Measurements from ENCODE around the gene NOTCH3. TPM values are rescaled to one million over a fixed set of nuclear protein-coding genes. Genes with fewer than 3 reads are reported as not detected.

Gene NOTCH3
- total RNA-seq, 4 donors from 2014 or later = 205 to 253 (median 245) TPM

DNA sequence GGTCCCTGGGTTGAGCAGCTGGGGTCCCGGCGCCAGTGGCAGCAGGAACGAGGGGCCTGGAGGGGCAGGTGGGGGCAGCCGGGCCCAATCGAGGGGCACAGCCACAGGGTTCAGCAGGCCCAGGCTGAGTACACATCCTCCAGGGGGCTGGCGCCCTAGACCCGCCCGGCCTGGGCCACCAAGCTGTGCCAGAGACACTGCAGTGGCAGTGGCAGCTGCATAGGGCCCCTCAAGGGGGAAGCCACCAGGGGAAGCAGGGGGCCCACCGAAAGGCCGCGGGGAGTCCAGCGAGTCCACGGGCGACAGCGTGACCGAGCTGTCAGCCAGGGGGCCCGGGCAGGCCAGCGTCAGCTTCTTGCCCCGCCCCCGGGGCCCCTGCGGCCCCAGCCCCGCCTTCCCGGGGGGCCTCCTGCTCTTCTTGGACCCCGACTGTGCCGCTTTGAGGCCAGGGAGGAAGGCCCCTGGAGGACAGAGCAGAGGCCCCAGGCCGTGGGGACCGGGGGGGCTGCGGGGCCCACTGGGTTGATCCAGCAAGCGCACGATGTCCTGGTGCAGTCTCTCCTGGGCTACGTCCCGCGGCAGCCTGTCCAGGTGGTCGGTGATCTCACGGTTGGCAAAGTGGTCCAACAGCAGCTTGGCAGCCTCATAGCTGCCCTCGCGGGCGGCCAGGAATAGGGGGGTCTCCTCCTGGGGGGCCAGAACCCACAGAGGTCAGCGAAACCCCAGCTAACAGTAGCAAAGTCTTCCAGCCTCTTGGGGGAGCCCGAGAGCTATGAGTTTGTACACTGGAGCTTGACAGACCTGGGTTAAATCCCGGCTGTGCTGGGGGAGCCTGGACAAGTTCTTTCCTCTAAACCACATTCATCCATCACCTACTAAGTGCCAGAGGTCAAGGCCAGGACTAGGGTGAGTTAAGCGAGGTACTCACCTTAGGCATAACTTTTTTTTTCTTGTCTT, 39.5 kb downstream of the NOTCH3 start:
- WGBS = 92% methylated on average over 14 of the region's 42 CpGs
- TF ChIP-seq EP300 (IDR thresholded peaks at IDR 0.05) = no peak
- no peak for TF ChIP-seq POLR2A (IDR thresholded peaks at IDR 0.05)
- TF ChIP-seq, protein P1, sequence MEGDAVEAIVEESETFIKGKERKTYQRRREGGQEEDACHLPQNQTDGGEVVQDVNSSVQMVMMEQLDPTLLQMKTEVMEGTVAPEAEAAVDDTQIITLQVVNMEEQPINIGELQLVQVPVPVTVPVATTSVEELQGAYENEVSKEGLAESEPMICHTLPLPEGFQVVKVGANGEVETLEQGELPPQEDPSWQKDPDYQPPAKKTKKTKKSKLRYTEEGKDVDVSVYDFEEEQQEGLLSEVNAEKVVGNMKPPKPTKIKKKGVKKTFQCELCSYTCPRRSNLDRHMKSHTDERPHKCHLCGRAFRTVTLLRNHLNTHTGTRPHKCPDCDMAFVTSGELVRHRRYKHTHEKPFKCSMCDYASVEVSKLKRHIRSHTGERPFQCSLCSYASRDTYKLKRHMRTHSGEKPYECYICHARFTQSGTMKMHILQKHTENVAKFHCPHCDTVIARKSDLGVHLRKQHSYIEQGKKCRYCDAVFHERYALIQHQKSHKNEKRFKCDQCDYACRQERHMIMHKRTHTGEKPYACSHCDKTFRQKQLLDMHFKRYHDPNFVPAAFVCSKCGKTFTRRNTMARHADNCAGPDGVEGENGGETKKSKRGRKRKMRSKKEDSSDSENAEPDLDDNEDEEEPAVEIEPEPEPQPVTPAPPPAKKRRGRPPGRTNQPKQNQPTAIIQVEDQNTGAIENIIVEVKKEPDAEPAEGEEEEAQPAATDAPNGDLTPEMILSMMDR (IDR thresholded peaks at IDR 0.05) = no peak
- TF ChIP-seq POLR2AphosphoS5 (IDR thresholded peaks at IDR 0.05) = no peak
- Histone ChIP-seq H3K9me3 (no peaks in the 10 kb centered on the region), H3K27me3 (no peaks in the 10 kb centered on the region), H3K4me3 (no peak overlapping the region), H3K4me1 (no peaks in the 10 kb centered on the region), H3K36me3 (peaks cover 58% of the 10 kb centered on the region), H3K27ac (no peak overlapping the region)
- no peak for DNase-seq (ENCODE audit: low spot score in 2 of 2)

DNA sequence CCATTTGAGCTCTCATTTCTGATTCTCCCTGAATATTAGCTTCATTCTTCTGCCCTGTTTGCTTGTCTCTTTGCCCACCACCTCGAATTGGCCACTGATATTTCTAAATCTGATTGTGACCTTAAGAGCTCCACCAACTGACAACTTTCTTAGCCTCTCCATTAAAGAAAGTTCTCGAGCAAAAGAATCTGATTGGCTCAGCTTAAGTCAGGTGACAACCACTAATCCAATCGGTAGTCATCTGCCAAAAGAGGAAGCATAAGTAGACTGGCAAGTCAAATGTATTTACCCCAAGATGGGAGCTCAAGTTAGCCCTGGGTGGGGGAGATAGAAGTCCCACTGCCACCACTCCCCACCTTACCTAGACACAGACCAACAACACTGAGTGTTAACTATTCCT, 41.5 kb downstream of the NOTCH3 start:
- H3K36me3 ChIP-seq = peaks cover 39% of the 10 kb centered on the region
- DNase-seq (ENCODE audit: low spot score in 2 of 2) = no peak
- no peak for TF ChIP-seq POLR2A (IDR thresholded peaks at IDR 0.05)
- TF ChIP-seq, protein P1 (IDR thresholded peaks at IDR 0.05) = no peak
- no peak overlapping the region for H3K27ac ChIP-seq
- no peaks in the 10 kb centered on the region for H3K4me1 ChIP-seq
- no peak overlapping the region for H3K4me3 ChIP-seq
- WGBS = 69% methylated on average over 3 of the region's 3 CpGs
- no peaks in the 10 kb centered on the region for H3K27me3 ChIP-seq
- H3K9me3 ChIP-seq = no peaks in the 10 kb centered on the region

DNA sequence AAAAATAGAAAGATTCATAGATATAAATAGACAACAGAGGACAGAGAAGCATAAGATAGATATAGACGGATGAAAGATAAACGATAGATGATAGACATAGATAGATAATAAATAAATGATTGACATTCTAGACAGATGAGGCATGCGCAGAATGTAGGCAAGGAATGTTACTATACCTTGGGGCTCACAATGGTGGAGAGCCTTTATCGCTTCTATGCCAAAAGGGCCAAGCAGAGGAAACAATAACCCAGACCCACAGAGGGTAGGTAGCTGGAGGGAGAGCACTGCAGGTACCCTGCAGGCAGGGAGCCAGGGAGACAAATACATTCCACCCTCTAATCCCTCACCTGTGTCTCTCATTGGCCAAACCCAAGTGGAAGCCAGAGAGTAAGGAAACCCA, 44.4 kb downstream of the NOTCH3 start:
- Histone ChIP-seq H3K4me3 (no peak overlapping the region), H3K27me3 (no peaks in the 10 kb centered on the region), H3K4me1 (no peaks in the 10 kb centered on the region), H3K36me3 (peaks cover 17% of the 10 kb centered on the region), H3K27ac (no peak overlapping the region), H3K9me3 (no peaks in the 10 kb centered on the region)
- DNase-seq (ENCODE audit: low spot score in 2 of 2) = no peak
- 91% methylated on average over 4 of the region's 4 CpGs for WGBS
- no peak for TF ChIP-seq POLR2AphosphoS5 (IDR thresholded peaks at IDR 0.05)
- TF ChIP-seq, protein P1 (IDR thresholded peaks at IDR 0.05) = no peak
- TF ChIP-seq EP300 (IDR thresholded peaks at IDR 0.05) = no peak
- TF ChIP-seq POLR2A (IDR thresholded peaks at IDR 0.05) = no peak

DNA sequence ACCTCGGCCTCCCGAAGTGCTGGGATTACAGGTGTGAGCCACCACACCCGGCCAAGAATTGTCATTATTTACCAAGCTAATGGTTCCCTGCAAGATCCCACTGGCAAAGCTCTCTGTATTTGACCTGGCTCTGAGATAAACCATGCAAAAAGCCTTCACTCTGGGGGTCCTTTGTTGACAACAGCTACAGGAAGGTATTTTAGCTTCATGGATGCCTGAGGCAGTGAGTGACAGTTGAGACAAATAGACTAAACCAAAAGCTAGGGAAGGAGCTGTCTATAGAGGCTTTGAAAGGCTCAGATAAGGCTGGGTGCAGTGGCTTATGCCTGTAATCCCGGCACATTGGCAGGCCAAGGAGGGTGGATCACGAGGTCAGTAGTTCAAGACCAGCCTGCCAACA, 45.5 kb downstream of the NOTCH3 start:
- WGBS = 78% methylated on average over 5 of the region's 5 CpGs
- no peaks in the 10 kb centered on the region for H3K9me3 ChIP-seq
- H3K4me3 ChIP-seq = no peak overlapping the region
- H3K36me3 ChIP-seq = peaks cover 7% of the 10 kb centered on the region
- H3K27me3 ChIP-seq = no peaks in the 10 kb centered on the region
- no peak overlapping the region for H3K27ac ChIP-seq
- TF ChIP-seq, protein P1 (IDR thresholded peaks at IDR 0.05) = no peak
- TF ChIP-seq POLR2AphosphoS5 (IDR thresholded peaks at IDR 0.05) (no peak), EP300 (IDR thresholded peaks at IDR 0.05) (no peak), POLR2A (IDR thresholded peaks at IDR 0.05) (no peak)
- DNase-seq (ENCODE audit: low spot score in 2 of 2) = no peak
- no peaks in the 10 kb centered on the region for H3K4me1 ChIP-seq

DNA sequence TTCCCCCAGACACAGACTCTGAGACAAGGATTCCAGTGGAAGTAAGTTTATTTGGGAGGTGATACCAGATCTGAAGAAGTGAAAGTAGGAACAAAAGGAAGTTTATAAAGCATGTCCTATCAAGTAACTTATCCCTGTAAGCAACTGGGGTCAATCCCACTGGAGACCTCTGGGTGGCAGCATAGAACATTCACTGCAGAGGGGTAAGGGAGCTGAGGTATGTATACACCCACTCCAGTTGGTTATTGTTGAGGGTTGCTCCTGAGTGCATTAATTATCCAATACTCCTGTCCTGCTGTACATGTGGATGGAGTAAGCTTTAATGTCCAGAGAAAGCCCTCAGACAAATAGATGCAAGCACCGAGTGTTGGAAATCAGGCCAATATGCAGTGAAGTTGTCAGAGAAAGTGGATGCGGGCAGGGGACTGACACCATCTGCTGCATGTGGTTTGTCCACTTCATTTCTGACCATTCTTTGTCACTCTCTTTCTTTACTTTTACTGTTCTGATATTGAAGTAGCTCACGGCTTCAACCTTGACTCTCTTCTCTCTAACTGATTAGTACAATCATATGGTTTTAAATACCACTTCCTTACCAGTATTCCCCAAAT, 46.7 kb downstream of the NOTCH3 start:
- no peaks in the 10 kb centered on the region for H3K9me3 ChIP-seq
- H3K4me1 ChIP-seq = no peaks in the 10 kb centered on the region
- H3K4me3 ChIP-seq = no peak overlapping the region
- TF ChIP-seq EP300 (IDR thresholded peaks at IDR 0.05) = no peak
- TF ChIP-seq, protein P1 (IDR thresholded peaks at IDR 0.05) = peak in 1 of 2 donors; percentile 48
- DNase-seq (ENCODE audit: low spot score in 2 of 2) = no peak
- H3K36me3 ChIP-seq = no peaks in the 10 kb centered on the region
- no peak overlapping the region for H3K27ac ChIP-seq
- H3K27me3 ChIP-seq = no peaks in the 10 kb centered on the region
- 93% methylated on average over 3 of the region's 3 CpGs for WGBS
